DMS153 treated with DMSO at 0.1 percent for 48 hours (cell line): ENCODE measurements around the gene RNF20.
A peak's percentile ranks its signal among the peaks of the same experiment; 100 is the strongest.
"Not testable (repeated sequence)": the region's sequence is repeated elsewhere in the genome, so short reads cannot be mapped to it uniquely, and the experiment has no call there.

Experiments used
- DNase-seq: peaks from one replicate; lab custom pipeline; 2025; ENCODE audit not compliant: unreplicated experiment; lab: John Stamatoyannopoulos, UW

RNF20 gene

GRCh38 chr9:101587332-101588043 is 53.8 kb downstream of the RNF20 start:
- DNase-seq, result no peak

- DNase-seq, result not testable (repeated sequence)
Observed at GRCh38 chr9:101590074-101590473, 56.4 kb downstream of the RNF20 start.

GRCh38 chr9:101590901-101591300 is 57.2 kb downstream of the RNF20 start:
- DNase-seq, result no peak

GRCh38 chr9:101591787-101592446 is 58.3 kb downstream of the RNF20 start:
- no peak for DNase-seq

- DNase-seq, result no peak
Observed at GRCh38 chr9:101592788-101593187, 59.1 kb downstream of the RNF20 start.

- no peak for DNase-seq
Observed at GRCh38 chr9:101593345-101593744, 59.7 kb downstream of the RNF20 start.

GRCh38 chr9:101594796-101595195 is 61.1 kb downstream of the RNF20 start, which contains the start of gene PPP3R2:
PPP3R2 (minus strand) TSS chr9:101594969; CDS start chr9:101594921, 48 bp downstream.
- no peak for DNase-seq

- DNase-seq, result peak; percentile 67
Observed at GRCh38 chr9:101601904-101602765, 68.5 kb downstream of the RNF20 start.

GRCh38 chr9:101604296-101604695 is 70.6 kb downstream of the RNF20 start:
- no peak for DNase-seq

- DNase-seq, result no peak
Observed at GRCh38 chr9:101605547-101605946, 71.9 kb downstream of the RNF20 start.
